OCI-LY1 (cell line): ENCODE data around the gene PCBP2.

Experiments
- CTCF ChIP-seq: fragments of 200-600 bp; sonication (generic), shearing (Covaris generic); IDR thresholded peaks from 2 replicates; pipeline ENCODE4 v1.5.1; 2017; ENCODE audit warnings: mild to moderate bottlenecking, antibody characterized with exemption, low read length, moderate library complexity, mixed read lengths
- EZH2 ChIP-seq: fragments of 200-600 bp; sonication (generic), shearing (Covaris generic); IDR thresholded peaks from 2 replicates; pipeline ENCODE4 v1.8.0; 2017; ENCODE audit warnings: borderline replicate concordance, mixed run types, mild to moderate bottlenecking, antibody characterized with exemption, low read length, moderate library complexity, mixed read lengths

DNA sequence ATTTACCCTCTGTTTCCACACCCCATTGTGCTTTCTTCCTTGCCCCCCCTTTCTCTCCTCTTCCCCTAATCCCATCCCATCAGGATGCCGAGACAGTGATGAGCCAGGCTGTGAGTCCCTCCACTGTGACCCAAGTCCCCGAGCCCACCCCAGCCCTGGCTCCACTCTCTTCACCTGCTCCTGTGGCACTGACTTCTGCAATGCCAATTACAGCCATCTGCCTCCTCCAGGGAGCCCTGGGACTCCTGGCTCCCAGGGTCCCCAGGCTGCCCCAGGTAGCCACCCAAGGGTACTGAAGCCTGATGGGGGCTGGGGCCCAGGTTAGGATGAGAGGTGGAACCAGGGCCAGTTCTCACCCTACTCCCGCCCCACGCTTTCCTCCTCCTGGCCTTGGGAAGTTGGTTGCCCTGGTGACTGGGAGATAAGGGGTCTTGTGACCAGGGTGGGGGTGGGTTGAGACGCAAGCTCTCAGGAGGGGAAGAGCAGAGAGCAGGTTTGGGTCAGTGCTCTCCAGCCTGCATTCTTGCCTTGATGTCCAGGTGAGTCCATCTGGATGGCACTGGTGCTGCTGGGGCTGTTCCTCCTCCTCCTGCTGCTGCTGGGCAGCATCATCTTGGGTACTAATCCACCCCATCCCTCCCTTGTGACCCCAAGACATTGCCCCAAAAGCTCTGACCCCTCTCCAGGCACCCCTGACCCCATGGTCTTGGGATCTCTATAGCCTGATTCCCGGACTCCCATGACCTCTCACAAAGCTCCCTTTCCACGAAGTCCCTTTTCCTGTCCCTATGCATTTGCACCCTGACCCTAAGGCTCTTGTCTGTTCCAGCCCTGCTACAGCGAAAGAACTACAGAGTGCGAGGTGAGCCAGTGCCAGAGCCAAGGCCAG lies 27.0 kb upstream of the PCBP2 start:
- TF ChIP-seq CTCF = no peak
- TF ChIP-seq EZH2 = no peak
